Hepatocyte (in vitro differentiated cells): ENCODE results near the gene G6PC2.

Experiments used
- EZH2 ChIP-seq: fragments of 200-600 bp; sonication (generic); IDR thresholded peaks from 2 replicates; pipeline ENCODE4 v1.6.1; 2016; ENCODE audit warnings: antibody characterized with exemption, mild to moderate bottlenecking, borderline replicate concordance
- TF ChIP-seq, protein P1 (sequence below): fragments of 200-600 bp; sonication (generic); IDR thresholded peaks from 2 replicates; pipeline ENCODE4 v1.5.1; 2016; ENCODE audit warnings: antibody characterized with exemption, mild to moderate bottlenecking; ENCODE audit not compliant: poor library complexity

DNA sequence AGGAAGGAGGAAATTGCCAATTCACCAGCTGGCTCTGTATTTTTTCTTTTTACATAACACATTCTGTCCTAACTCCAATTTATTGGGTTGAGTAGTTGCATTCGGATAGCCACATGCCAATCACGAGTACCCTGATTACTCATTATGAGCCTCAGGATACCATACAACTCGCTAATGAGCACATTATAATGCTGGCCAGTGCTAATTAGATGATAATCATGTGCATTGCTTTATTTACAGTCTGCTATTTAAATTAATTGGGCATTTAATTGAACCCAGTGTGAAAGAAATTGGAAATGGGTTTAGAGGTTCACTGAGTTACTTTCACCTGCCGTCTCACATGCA is 15.2 kb downstream of the G6PC2 start:
- TF ChIP-seq, protein P1, sequence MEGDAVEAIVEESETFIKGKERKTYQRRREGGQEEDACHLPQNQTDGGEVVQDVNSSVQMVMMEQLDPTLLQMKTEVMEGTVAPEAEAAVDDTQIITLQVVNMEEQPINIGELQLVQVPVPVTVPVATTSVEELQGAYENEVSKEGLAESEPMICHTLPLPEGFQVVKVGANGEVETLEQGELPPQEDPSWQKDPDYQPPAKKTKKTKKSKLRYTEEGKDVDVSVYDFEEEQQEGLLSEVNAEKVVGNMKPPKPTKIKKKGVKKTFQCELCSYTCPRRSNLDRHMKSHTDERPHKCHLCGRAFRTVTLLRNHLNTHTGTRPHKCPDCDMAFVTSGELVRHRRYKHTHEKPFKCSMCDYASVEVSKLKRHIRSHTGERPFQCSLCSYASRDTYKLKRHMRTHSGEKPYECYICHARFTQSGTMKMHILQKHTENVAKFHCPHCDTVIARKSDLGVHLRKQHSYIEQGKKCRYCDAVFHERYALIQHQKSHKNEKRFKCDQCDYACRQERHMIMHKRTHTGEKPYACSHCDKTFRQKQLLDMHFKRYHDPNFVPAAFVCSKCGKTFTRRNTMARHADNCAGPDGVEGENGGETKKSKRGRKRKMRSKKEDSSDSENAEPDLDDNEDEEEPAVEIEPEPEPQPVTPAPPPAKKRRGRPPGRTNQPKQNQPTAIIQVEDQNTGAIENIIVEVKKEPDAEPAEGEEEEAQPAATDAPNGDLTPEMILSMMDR, result no peak
- TF ChIP-seq EZH2, result no peak
